IMR-90 (cell line): ENCODE data around the gene GFI1. TPM values are rescaled to one million over a fixed set of nuclear protein-coding genes. Genes with fewer than 3 reads are reported as not detected.

Experiments
- ATAC-seq: fragments of 200-7000 bp; cut with Tn5 transposase; 2 replicates; pipeline ENCODE4 v1.9.1; 2020; ENCODE audit warnings: low read depth, mild to moderate bottlenecking, moderate library complexity
- BruUV-seq: library from RNA; stranded (reverse); fragments of 400-500 nt; replicated peaks from 2 replicates; lab custom pipeline; 2021; lab: Mats Ljungman, UMichigan
- CTCF ChIA-PET: fragments of 300-600 bp; formaldehyde crosslinking; extraction: SDS; loops from one replicate; lab custom pipeline; 2021; ENCODE audit warnings: antibody characterized with exemption; lab: Yijun Ruan, JAX
- POLR2A ChIA-PET: fragments of 300-600 bp; sonication (Branson Sonifier 250); formaldehyde crosslinking; loops from one replicate; lab custom pipeline; 2022; ENCODE audit warnings: antibody characterized with exemption; ENCODE audit not compliant: unreplicated experiment; lab: Charles Lee
- DNase-seq: peaks from one replicate; pipeline ENCODE4 v3.0.0; 2013
- H2AFZ ChIP-seq: replicated peaks from 2 replicates; pipeline ENCODE3; 2013; ENCODE audit warnings: low read length, mild to moderate bottlenecking; ENCODE audit not compliant: poor library complexity
- H2AK5ac ChIP-seq: 2 replicates; pipeline ENCODE4 v1.6.1; 2013; ENCODE audit warnings: low read depth, low read length, inconsistent platforms
- H2AK9ac ChIP-seq: replicated peaks from 2 replicates; pipeline ENCODE3; 2013; ENCODE audit warnings: mild to moderate bottlenecking, low read depth, low read length, moderate library complexity; ENCODE audit not compliant: poor library complexity
- H2BK120ac ChIP-seq: 2 replicates; pipeline ENCODE4 v1.6.1; 2013; ENCODE audit warnings: low read depth, low read length, inconsistent platforms
- H2BK15ac ChIP-seq: 3 replicates; pipeline ENCODE4 v1.6.1; 2013; ENCODE audit warnings: low read depth, low read length, inconsistent platforms
- H2BK20ac ChIP-seq: 2 replicates; pipeline ENCODE4 v1.6.1; 2013; ENCODE audit warnings: low read depth, mild to moderate bottlenecking, inconsistent platforms, low read length, moderate library complexity
- H2BK5ac ChIP-seq: 2 replicates; pipeline ENCODE4 v1.6.1; 2013; ENCODE audit warnings: mild to moderate bottlenecking, low read depth, low read length, inconsistent platforms; ENCODE audit not compliant: poor library complexity, severe bottlenecking
- H3K14ac ChIP-seq: replicated peaks from 2 replicates; pipeline ENCODE4 v1.6.1; 2013; ENCODE audit warnings: low read depth, low read length, inconsistent platforms
- H3K18ac ChIP-seq: 2 replicates; pipeline ENCODE4 v1.6.1; 2013; ENCODE audit warnings: low read depth, low read length, control low read depth
- H3K23ac ChIP-seq: 2 replicates; pipeline ENCODE4 v1.6.1; 2013; ENCODE audit warnings: low read depth, low read length, inconsistent platforms
- H3K27ac ChIP-seq: 2 replicates; pipeline ENCODE4 v1.5.1; 2013; ENCODE audit warnings: mild to moderate bottlenecking, control low read depth, low read length; ENCODE audit not compliant: insufficient read depth
- H3K27me3 ChIP-seq: 2 replicates; pipeline ENCODE4 v1.6.1; 2013; ENCODE audit warnings: low read length; ENCODE audit not compliant: control insufficient read depth, insufficient read depth
- H3K36me3 ChIP-seq: 2 replicates; pipeline ENCODE4 v1.6.1; 2013; ENCODE audit warnings: low read length, mixed read lengths; ENCODE audit not compliant: control insufficient read depth, insufficient read depth
- H3K4ac ChIP-seq: 2 replicates; pipeline ENCODE4 v1.6.1; 2013; ENCODE audit warnings: low read depth, low read length, inconsistent platforms
- H3K4me1 ChIP-seq: 2 replicates; pipeline ENCODE4 v1.6.1; 2013; ENCODE audit warnings: low read length, mixed read lengths; ENCODE audit not compliant: control insufficient read depth, insufficient read depth
- H3K4me2 ChIP-seq: 2 replicates; pipeline ENCODE4 v1.6.1; 2013; ENCODE audit warnings: low read depth, mild to moderate bottlenecking, control low read depth, low read length, moderate library complexity
- H3K4me3 ChIP-seq: 2 replicates; pipeline ENCODE4 v1.5.1; 2013; ENCODE audit warnings: low read depth, mild to moderate bottlenecking, control low read depth, low read length, moderate library complexity; ENCODE audit not compliant: insufficient read depth
- H3K56ac ChIP-seq: 2 replicates; pipeline ENCODE4 v1.6.1; 2013; ENCODE audit warnings: low read length, inconsistent platforms; ENCODE audit not compliant: insufficient read depth; ENCODE audit errors: extremely low read depth
- H3K79me1 ChIP-seq, 2 experiments: 2 replicates each; pipeline ENCODE4 v1.6.1; 2013; ENCODE audit warnings: low read length in 2 of 2, inconsistent platforms in 1 of 2, low read depth in 1 of 2
- H3K9ac ChIP-seq: 2 replicates; pipeline ENCODE4 v1.6.1; 2013; ENCODE audit warnings: low read depth, low read length, control low read depth
- H3K9me1 ChIP-seq: 2 replicates; pipeline ENCODE4 v1.6.1; 2013; ENCODE audit warnings: low read length, inconsistent platforms; ENCODE audit not compliant: insufficient read depth
- H3K9me3 ChIP-seq: 2 replicates; pipeline ENCODE4 v1.6.1; 2013; ENCODE audit warnings: low read length; ENCODE audit not compliant: control insufficient read depth, insufficient read depth
- H4K20me1 ChIP-seq: 2 replicates; pipeline ENCODE4 v1.6.1; 2013; ENCODE audit warnings: low read length, inconsistent platforms; ENCODE audit not compliant: insufficient read depth
- H4K5ac ChIP-seq: 2 replicates; pipeline ENCODE4 v1.6.1; 2013; ENCODE audit warnings: mild to moderate bottlenecking, low read depth, low read length, control low read depth
- H4K8ac ChIP-seq, 2 experiments: 2 replicates each; pipeline ENCODE4 v1.6.1; 2013; ENCODE audit warnings: low read depth in 2 of 2, low read length in 2 of 2, control low read depth in 1 of 2, inconsistent platforms in 1 of 2
- H4K91ac ChIP-seq: 2 replicates; pipeline ENCODE4 v1.6.1; 2013; ENCODE audit warnings: low read depth, low read length, inconsistent platforms; ENCODE audit not compliant: insufficient read depth
- NFE2L2 ChIP-seq: fragments of 150-350 bp; IDR thresholded peaks from 2 replicates; pipeline ENCODE4 v1.6.1; 2016; ENCODE audit warnings: low read depth, mild to moderate bottlenecking, low read length
- RCOR1 ChIP-seq: IDR thresholded peaks from 2 replicates; pipeline ENCODE4 v1.6.1; 2012; ENCODE audit warnings: mild to moderate bottlenecking, low read length, improper control_type of control experiment; ENCODE audit not compliant: insufficient replicate concordance
- WGBS, 2 experiments: methylation state at CpG; one replicate each; pipeline versions ENCODE4 v1.1.5 to v1.1.7; 2013; ENCODE audit warnings: missing lambda C conversion rate in 2 of 2; ENCODE audit not compliant: insufficient read length in 1 of 2; ENCODE audit errors: extremely low coverage in 2 of 2; 5-methylcytosine and 5-hydroxymethylcytosine counted together
- dilution Hi-C: fragments of 300-500 bp; cut with HindIII; formaldehyde crosslinking; loops from one replicate; pipeline ENCODE4 v1.14.3; 2018; ENCODE audit warnings: low sequenced_read_pairs; ENCODE audit not compliant: unreplicated experiment
- in situ Hi-C: fragments of 300-500 bp; cut with MboI; formaldehyde crosslinking; loops from 3 replicates; pipeline ENCODE4 v1.14.3; 2019; ENCODE audit warnings: low sequenced_read_pairs, inconsistent platforms, mixed read lengths
- intact Hi-C: fragments of 100-400 bp; cut with micrococcal nuclease; formaldehyde crosslinking; loops from 2 replicates; pipeline ENCODE4 v1.10.0; 2022
- polyA plus RNA-seq, 3 experiments: library from polyadenylated mRNA; depleted of rRNA; stranded (reverse); fragments of >200 nt; gene quantifications; 2 replicates each; pipeline ENCODE4 v1.2.3, GENCODE V29; 2012; ENCODE audit warnings: low replicate concordance in 1 of 3
- total RNA-seq: library from RNA; depleted of rRNA; stranded (reverse); fragments of >200 nt; gene quantifications from 2 replicates; pipeline ENCODE4 v1.2.3, GENCODE V29; 2012
- TF ChIP-seq, protein P1 (sequence below): fragments of 150-350 bp; IDR thresholded peaks from 2 replicates; pipeline ENCODE4 v1.6.1; 2017; ENCODE audit warnings: mild to moderate bottlenecking, antibody characterized with exemption, low read length, low read depth

Gene GFI1
- total and polyA plus RNA-seq, 2 of the 4 experiments (the other 2 are of a cell fraction) = under 0.01 to 0.21 TPM

DNA sequence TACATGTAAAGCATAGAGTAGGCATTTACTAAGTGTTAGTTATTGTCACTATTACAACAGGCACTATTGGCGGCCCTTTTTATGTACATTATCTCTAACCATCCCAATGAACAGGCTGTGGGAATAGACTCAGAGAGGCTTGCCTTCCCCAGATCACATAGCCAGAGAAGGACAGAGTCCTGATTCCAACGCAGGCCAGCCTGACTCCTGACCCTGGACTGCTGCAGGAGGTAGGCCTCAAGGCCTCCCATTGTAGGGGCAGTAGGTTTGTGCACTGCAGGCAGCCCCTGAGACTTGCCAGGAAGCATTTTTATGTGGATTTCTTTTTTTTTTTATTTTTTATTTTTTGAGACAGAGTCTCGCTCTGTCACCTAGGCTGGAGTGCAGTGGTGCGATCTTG is 6.4 kb upstream of the GFI1 start:
- H2AK9ac ChIP-seq = no peak overlapping the region
- no peak overlapping the region for H2AFZ ChIP-seq
- no peak overlapping the region for H2BK5ac ChIP-seq
- H3K27ac ChIP-seq = no peak overlapping the region
- no peak overlapping the region for H3K23ac ChIP-seq
- WGBS, 2 experiments = no CpG with 5 or more reads among the region's 4 CpGs
- H2BK20ac ChIP-seq = no peak overlapping the region
- no peak overlapping the region for H3K4ac ChIP-seq
- no peaks in the 10 kb centered on the region for H3K36me3 ChIP-seq
- H3K4me2 ChIP-seq = no peak overlapping the region
- CTCF ChIA-PET = no interaction called here
- H2AK5ac ChIP-seq = no peak overlapping the region
- H4K20me1 ChIP-seq = no peaks in the 10 kb centered on the region
- H3K9ac ChIP-seq = no peak overlapping the region
- H3K4me1 ChIP-seq = no peaks in the 10 kb centered on the region
- H2BK120ac ChIP-seq = no peak overlapping the region
- H3K18ac ChIP-seq = no peak overlapping the region
- no peak overlapping the region for H4K91ac ChIP-seq
- H3K27me3 ChIP-seq = peaks cover 14% of the 10 kb centered on the region
- H3K4me3 ChIP-seq = no peak overlapping the region
- no peaks in the 10 kb centered on the region for H3K79me1 ChIP-seq
- no peak overlapping the region for H4K8ac ChIP-seq
- H3K56ac ChIP-seq = no peak overlapping the region
- no peaks in the 10 kb centered on the region for H3K9me1 ChIP-seq
- no peak overlapping the region for H3K14ac ChIP-seq
- no peak overlapping the region for H2BK15ac ChIP-seq
- ATAC-seq (no peak), DNase-seq (no peak)
- no peak overlapping the region for H4K5ac ChIP-seq
- POLR2A ChIA-PET = no interaction called here
- BruUV-seq = no TSS peak
- TF ChIP-seq NFE2L2 (no peak), RCOR1 (no peak)
- TF ChIP-seq, protein P1, sequence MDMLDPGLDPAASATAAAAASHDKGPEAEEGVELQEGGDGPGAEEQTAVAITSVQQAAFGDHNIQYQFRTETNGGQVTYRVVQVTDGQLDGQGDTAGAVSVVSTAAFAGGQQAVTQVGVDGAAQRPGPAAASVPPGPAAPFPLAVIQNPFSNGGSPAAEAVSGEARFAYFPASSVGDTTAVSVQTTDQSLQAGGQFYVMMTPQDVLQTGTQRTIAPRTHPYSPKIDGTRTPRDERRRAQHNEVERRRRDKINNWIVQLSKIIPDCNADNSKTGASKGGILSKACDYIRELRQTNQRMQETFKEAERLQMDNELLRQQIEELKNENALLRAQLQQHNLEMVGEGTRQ = no peak
- no peaks in the 10 kb centered on the region for H3K9me3 ChIP-seq
- intact Hi-C loops = no loop called here
- in situ Hi-C loops = no loop called here
- dilution Hi-C loops = no loop called here
